NB4 (cell line): ENCODE results near the gene HOXB3.

ENCODE experiments used
- DNase-seq: peaks from one replicate; pipeline ENCODE4 v3.0.0; 2010; ENCODE audit warnings: low read depth
- H3K4me3 ChIP-seq: one replicate; pipeline ENCODE4 v1.5.1; 2011; ENCODE audit warnings: mild to moderate bottlenecking, low read depth, low read length, moderate library complexity
- MYC ChIP-seq: IDR thresholded peaks from 2 replicates; pipeline ENCODE4 v1.6.1; 2011; ENCODE audit warnings: low read depth, low read length
- POLR2A ChIP-seq: IDR thresholded peaks from 2 replicates; pipeline ENCODE4 v1.6.1; 2011; ENCODE audit warnings: mild to moderate bottlenecking; ENCODE audit not compliant: insufficient read length; ENCODE audit errors: extremely low read depth
- TF ChIP-seq, protein P1 (sequence below): IDR thresholded peaks from 2 replicates; pipeline ENCODE4 v1.6.1; 2011; ENCODE audit warnings: low read depth, low read length
- TF ChIP-seq, protein P2 (sequence below): IDR thresholded peaks from one replicate; pipeline ENCODE4 v1.5.1; 2012; ENCODE audit warnings: low read depth, low read length

The HOXB3 gene

DNA sequence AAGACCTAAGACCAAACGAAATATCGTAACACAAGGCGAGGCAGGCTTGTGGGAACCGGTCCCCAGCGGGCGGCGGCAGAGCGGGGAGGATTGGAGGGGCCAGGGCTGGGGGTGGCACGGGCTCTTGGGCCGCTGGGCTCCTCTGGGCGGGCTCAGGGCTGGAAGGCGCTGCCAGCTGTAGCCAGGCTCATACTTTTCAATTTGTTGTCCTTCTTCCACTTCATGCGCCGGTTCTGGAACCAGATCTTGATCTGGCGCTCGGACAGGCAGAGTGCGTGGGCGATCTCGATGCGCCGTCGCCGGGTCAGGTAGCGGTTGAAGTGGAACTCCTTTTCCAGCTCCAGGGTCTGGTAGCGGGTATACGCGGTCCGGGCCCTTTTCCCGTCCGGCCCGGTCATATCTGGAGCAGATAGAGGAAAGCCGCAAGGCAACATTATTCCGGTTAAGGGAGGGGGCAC, 2.0 kb upstream of the HOXB3 start:
- no peak for TF ChIP-seq POLR2A
- TF ChIP-seq MYC = no peak
- TF ChIP-seq, protein P1, sequence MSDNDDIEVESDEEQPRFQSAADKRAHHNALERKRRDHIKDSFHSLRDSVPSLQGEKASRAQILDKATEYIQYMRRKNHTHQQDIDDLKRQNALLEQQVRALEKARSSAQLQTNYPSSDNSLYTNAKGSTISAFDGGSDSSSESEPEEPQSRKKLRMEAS = no peak
- TF ChIP-seq, protein P2, sequence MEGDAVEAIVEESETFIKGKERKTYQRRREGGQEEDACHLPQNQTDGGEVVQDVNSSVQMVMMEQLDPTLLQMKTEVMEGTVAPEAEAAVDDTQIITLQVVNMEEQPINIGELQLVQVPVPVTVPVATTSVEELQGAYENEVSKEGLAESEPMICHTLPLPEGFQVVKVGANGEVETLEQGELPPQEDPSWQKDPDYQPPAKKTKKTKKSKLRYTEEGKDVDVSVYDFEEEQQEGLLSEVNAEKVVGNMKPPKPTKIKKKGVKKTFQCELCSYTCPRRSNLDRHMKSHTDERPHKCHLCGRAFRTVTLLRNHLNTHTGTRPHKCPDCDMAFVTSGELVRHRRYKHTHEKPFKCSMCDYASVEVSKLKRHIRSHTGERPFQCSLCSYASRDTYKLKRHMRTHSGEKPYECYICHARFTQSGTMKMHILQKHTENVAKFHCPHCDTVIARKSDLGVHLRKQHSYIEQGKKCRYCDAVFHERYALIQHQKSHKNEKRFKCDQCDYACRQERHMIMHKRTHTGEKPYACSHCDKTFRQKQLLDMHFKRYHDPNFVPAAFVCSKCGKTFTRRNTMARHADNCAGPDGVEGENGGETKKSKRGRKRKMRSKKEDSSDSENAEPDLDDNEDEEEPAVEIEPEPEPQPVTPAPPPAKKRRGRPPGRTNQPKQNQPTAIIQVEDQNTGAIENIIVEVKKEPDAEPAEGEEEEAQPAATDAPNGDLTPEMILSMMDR = no peak
- no peak for DNase-seq
- no peak overlapping the region for H3K4me3 ChIP-seq

DNA sequence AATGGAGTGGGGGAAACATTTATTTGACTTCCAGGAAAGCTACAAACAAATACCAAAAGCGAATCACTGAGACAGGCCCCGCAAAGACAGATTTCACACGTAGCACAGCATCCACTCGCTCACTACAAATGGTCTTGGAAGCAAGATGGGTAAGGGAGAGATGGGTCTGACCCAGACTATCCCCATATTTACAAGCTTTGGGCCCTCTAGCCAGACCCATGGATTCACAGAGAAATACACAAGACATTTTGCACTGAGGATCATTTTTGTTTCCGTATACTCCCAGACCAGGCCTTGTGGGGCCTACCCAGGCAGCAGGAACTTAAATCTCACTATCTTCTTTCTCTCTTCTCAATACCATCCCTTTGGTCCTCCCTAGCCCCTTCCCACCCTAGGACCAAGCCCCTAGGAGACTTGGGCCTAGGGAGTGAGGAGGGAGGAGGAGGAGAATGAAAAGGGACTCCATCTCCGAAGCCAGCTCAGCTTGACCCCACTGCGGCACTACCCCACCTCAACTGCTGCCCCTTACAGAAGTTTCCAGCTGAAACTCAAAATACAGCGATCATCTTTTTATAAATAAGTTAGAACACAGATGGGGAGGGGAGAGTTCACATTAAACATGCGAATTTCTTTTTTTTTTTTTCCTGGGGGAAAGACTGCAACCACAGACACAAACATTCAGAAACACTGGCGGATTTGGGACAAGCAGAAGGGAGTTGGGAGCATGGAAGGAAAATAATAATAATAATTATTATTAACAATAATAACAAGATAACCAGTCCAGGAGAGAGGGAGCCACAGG, 1.4 kb upstream of the HOXB3 start:
- no peak for DNase-seq
- H3K4me3 ChIP-seq = no peak overlapping the region
- TF ChIP-seq MYC (no peak), POLR2A (no peak)
- TF ChIP-seq, protein P1 = no peak
- TF ChIP-seq, protein P2 = no peak

DNA sequence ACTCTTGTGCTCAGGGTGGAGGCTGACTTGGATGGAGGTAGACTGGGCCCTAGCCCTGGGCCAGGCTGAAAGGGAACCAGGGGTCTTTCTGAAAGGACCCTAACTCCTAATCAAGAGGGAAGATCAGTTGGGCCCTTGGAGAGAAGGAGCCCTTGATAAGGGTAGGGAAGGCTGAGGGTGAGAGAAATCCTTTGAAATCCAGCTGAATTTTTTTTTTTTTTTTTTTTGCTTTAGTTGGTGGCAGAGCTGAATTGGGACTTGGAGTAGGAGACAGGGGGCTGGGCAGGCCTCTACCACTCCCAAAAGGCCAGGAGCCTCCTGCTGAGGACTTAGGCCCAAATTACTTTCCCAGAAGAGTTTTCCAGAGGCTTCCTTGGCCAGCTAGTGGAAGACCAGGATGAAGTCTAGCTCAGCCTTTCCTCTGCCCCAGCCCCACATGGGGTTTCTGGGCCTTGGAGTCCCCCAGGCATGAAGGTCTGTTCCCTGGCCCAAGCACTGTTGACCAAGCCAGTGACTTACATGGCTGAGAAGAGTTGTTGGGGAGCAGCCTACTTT, 643 bp upstream of the HOXB3 start:
- no peak overlapping the region for H3K4me3 ChIP-seq
- TF ChIP-seq, protein P2 = no peak
- no peak for TF ChIP-seq POLR2A
- no peak for TF ChIP-seq MYC
- TF ChIP-seq, protein P1 = no peak
- DNase-seq = no peak

DNA sequence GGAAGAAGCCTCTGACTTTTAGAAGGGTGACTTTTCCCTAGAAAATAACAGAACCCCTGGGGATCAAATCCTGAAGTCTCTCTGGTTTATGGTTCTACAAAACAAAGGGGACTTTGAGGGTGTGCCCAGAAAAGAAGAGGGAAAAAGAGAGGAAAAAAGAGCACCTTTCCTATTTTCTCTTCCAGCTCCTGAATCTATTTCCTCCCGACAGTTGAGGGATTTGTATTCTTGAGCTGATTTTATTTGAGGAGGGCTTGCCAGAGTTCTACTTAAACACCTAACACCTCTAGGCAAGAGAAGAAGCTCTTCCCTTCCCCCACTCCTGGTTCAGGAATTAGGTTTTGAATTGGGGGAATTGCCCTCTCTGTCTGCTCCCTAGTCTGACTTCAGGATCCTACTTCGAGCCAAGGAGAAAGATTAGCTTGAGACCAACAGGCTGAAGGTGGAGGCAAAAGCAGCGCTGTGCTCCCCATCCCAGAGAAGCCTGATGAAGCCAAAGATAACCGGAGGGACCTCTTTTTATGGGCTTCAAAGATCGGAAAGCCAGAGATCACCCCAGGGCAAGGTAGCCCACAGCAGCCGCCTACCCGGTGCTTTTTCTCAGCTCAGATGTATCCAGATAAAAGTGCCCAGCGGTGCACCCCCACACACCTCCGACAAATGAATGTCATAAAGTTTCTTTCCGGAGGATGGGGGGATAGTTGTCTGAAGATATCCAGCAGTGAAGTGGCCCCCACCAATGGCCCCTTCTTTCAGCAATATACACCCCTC, 796 bp downstream of the HOXB3 start:
- DNase-seq = no peak
- TF ChIP-seq, protein P2 = no peak
- TF ChIP-seq POLR2A = no peak
- no peak for TF ChIP-seq MYC
- TF ChIP-seq, protein P1 = no peak
- H3K4me3 ChIP-seq = no peak overlapping the region

DNA sequence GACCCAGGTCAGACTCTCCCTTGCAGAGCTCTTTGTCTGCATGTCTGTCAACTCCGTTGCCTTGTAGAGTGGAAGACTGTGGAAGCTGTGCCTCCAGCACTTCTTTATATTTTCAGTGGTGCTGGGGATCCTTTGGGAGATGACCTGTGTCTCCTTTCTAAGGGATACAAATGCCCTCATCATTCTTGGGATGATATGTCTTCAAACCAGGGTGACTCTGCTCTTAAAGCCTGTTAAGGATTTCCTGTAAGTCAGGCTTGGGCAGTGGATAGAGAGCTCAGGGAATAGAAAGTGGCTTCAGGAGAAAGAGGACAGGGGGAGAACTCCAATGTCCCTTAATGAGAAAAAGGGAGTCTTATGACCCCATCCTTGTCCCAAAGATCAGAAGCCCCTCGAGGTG, 1.5 kb downstream of the HOXB3 start:
- TF ChIP-seq, protein P1 = no peak
- TF ChIP-seq, protein P2 = no peak
- no peak for TF ChIP-seq MYC
- TF ChIP-seq POLR2A = no peak
- DNase-seq = no peak
- no peak overlapping the region for H3K4me3 ChIP-seq
